Epithelial cell of esophagus (primary cell): ENCODE results near the gene HHIPL1.

ENCODE experiments used
- DNase-seq: peaks from one replicate; pipeline ENCODE4 v3.0.0; 2010; ENCODE audit warnings: low read depth
- H3K4me3 ChIP-seq: 2 replicates; pipeline ENCODE4 v1.5.1; 2011; ENCODE audit warnings: mild to moderate bottlenecking, low read length, control low read depth
- CTCF ChIP-seq: IDR thresholded peaks from 2 replicates; pipeline ENCODE4 v1.5.1; 2011; ENCODE audit warnings: low read depth, mild to moderate bottlenecking, low read length, control low read depth, inconsistent platforms; ENCODE audit not compliant: insufficient read depth; ENCODE audit errors: missing control alignments

The HHIPL1 gene

GRCh38 chr14:99706107-99706900 is 61.4 kb downstream of the HHIPL1 start:
- no peak overlapping the region for H3K4me3 ChIP-seq

GRCh38 chr14:99707420-99707819 is 62.5 kb downstream of the HHIPL1 start:
- no peak overlapping the region for H3K4me3 ChIP-seq
- DNase-seq: no peak
- no peak for TF ChIP-seq CTCF

More at GRCh38 chr14:99706107-99706900, 61.4 kb downstream of the HHIPL1 start:
- DNase-seq: no peak
- TF ChIP-seq CTCF: no peak

GRCh38 chr14:99707921-99708320 is 63.0 kb downstream of the HHIPL1 start:
- no peak for TF ChIP-seq CTCF
- DNase-seq: no peak
- no peak overlapping the region for H3K4me3 ChIP-seq

- TF ChIP-seq CTCF: no peak
- DNase-seq: no peak
- H3K4me3 ChIP-seq: no peak overlapping the region
These were observed 63.5 kb downstream of the HHIPL1 start for GRCh38 chr14:99708449-99708848.

- DNase-seq: no peak
- H3K4me3 ChIP-seq: no peak overlapping the region
- TF ChIP-seq CTCF: no peak
These were observed 69.0 kb downstream of the HHIPL1 start for GRCh38 chr14:99713972-99714371.

- TF ChIP-seq CTCF: no peak
- DNase-seq: no peak
- H3K4me3 ChIP-seq: no peak overlapping the region
These were observed 70.5 kb downstream of the HHIPL1 start for GRCh38 chr14:99715266-99716000.
